Measurements from ENCODE around the gene TMPRSS7.

DNA sequence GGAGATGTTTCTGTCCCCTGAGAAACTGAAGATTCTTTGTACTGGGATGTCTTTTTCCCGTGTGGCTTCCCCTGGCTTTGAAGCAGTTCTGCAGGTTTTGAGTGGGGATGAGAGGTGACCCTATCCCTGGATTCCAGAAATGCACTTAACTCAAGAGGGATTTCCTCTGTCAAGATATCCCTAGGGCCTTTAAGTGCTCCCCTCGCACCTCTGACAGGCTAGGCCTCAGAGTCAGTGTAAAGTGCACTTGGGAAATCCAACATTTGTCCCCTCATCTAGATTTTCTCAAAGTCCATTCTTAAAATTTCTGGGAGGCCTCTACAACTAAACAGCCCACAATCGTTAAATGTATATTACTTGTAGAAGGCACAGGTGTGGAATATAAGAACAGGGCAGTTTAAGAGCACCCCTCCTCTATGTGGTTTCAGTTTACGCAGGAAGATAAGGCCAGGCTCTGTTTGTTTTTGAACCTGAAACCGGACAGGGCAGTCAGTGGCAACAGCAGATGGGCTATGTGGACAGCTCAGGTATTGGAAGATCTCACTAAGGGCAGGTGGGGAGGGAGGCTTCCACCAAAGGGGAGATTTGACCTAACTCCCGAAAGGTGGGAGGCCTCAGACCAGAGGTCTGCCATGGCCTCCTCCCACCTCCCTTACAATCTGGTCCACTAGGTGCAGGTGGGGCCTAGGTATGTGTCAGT lies 56.5 kb downstream of the TMPRSS7 start:
- TF ChIP-seq POLR2A (IDR thresholded peaks at IDR 0.05), result no peak
- TF ChIP-seq, protein P1, sequence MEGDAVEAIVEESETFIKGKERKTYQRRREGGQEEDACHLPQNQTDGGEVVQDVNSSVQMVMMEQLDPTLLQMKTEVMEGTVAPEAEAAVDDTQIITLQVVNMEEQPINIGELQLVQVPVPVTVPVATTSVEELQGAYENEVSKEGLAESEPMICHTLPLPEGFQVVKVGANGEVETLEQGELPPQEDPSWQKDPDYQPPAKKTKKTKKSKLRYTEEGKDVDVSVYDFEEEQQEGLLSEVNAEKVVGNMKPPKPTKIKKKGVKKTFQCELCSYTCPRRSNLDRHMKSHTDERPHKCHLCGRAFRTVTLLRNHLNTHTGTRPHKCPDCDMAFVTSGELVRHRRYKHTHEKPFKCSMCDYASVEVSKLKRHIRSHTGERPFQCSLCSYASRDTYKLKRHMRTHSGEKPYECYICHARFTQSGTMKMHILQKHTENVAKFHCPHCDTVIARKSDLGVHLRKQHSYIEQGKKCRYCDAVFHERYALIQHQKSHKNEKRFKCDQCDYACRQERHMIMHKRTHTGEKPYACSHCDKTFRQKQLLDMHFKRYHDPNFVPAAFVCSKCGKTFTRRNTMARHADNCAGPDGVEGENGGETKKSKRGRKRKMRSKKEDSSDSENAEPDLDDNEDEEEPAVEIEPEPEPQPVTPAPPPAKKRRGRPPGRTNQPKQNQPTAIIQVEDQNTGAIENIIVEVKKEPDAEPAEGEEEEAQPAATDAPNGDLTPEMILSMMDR (IDR thresholded peaks at IDR 0.05), result no peak
